Esophagus muscularis mucosa (tissue), 4 donors: ENCODE measurements around the gene NCOA7. TPM values are rescaled to one million over a fixed set of nuclear protein-coding genes. Genes with fewer than 3 reads are reported as not detected.

Source experiments
- DNase-seq: peaks from one replicate; pipeline ENCODE4 v3.0.0-alpha.2; 2017; ENCODE audit errors: extremely low spot score
- H3K27ac ChIP-seq, 4 donors: fragments of 200-600 bp; sonication (generic); replicated peaks in 1 of 4; 1 replicate in 3 of 4; 2 replicates in 1 of 4; pipeline ENCODE4 v1.5.1; 2016 to 2019; ENCODE audit warnings: mild to moderate bottlenecking in 1 of 4
- H3K27me3 ChIP-seq, 4 donors: fragments of 200-600 bp; sonication (generic); one replicate each; pipeline versions ENCODE4 v1.5.1 to v1.6.0; 2016 to 2019
- H3K36me3 ChIP-seq, 4 donors: fragments of 200-600 bp; sonication (generic); one replicate each; pipeline ENCODE4 v1.5.1; 2016 to 2019
- H3K4me1 ChIP-seq, 4 donors: fragments of 200-600 bp; sonication (generic); one replicate each; pipeline ENCODE4 v1.5.1; 2016 to 2019
- H3K4me3 ChIP-seq, 4 donors: fragments of 200-600 bp; sonication (generic); 1 replicate in 2 of 4; 2 replicates in 2 of 4; pipeline ENCODE4 v1.5.1; 2016 to 2019; ENCODE audit warnings: mild to moderate bottlenecking in 4 of 4, moderate library complexity in 1 of 4
- H3K9me3 ChIP-seq, 4 donors: fragments of 200-600 bp; sonication (generic); 1 replicate in 3 of 4; 2 replicates in 1 of 4; pipeline ENCODE4 v1.5.1; 2016 to 2019
- CTCF ChIP-seq, 3 experiments: fragments of 200-600 bp in 2 of 3; fragments of 450-650 bp in 1 of 3; sonication (generic) in 2 of 3; IDR thresholded peaks; one replicate each; pipeline ENCODE4 v1.5.1; 2017 to 2019; ENCODE audit warnings: antibody characterized with exemption in 3 of 3, mild to moderate bottlenecking in 2 of 3, moderate library complexity in 1 of 3
- EP300 ChIP-seq: sonication (generic); formaldehyde crosslinking; IDR thresholded peaks from one replicate; pipeline ENCODE4 v1.6.1; 2017; ENCODE audit warnings: antibody characterized with exemption
- POLR2A ChIP-seq: fragments of 450-650 bp; IDR thresholded peaks from one replicate; pipeline ENCODE4 v1.6.1; 2017; ENCODE audit warnings: antibody characterized with exemption, moderate library complexity, mild to moderate bottlenecking, low read depth
- POLR2AphosphoS5 ChIP-seq, 2 donors: sonication (generic); formaldehyde crosslinking; IDR thresholded peaks; one replicate each; pipeline ENCODE4 v1.6.1; 2017; ENCODE audit warnings: antibody characterized with exemption in 2 of 2
- WGBS: methylation state at CpG from one replicate; pipeline ENCODE4 v1.1.5; 2018; 5-methylcytosine and 5-hydroxymethylcytosine counted together
- intact Hi-C: fragments of 100-400 bp; cut with DNase I; formaldehyde crosslinking; loops from one replicate; pipeline ENCODE4 v1.15.1; 2023
- total RNA-seq, 4 donors: library from RNA; depleted of rRNA; stranded (reverse); fragments of >200 nt; gene quantifications; one replicate each; pipeline versions ENCODE4 v1.1.0 to v1.2.1, GENCODE V29; 2016

NCOA7 gene
- total RNA-seq, 4 donors from 2014 or later, result 15.4 to 29.0 (median 19.9) TPM

DNA sequence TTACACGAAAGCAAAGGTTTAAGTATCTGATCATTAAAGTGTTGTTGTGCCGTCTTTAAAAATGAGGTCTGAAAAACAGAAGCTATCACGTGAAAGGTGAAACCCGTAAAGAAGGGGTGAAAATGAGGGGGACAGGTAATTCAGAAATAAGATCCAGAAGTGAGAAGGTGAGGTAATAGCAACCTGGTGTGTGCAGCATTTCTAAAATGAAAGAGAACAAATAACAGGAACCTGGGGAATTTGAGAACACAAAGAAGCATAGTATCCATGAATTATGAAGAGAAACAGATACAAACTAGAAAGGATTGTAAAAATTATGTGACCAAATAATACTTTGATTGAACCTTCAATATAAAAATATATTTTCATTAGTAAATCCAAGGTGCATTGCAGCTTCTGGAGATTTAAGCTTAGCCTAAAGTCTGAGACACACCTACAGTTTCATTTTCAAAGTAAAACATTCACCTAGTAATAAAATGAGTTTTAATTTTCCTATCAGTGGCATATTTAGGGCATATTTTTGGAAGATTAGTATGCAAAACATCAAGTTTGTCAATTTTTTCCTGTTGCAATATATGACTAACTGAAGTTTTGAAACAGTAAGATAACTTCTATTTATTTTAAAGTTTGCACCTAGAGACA, 39.9 kb upstream of the NCOA7 start:
- Histone ChIP-seq H3K27me3 (peaks cover 0 to 81% (median 9%) of the 10 kb centered on the region in 4 donors), H3K4me3 (peak overlapping the region; percentile 76 to 79 (median 78)), H3K27ac (peak overlapping the region in 1 of 4 donors; percentile 90), H3K4me1 (peaks cover 0 to 46% (median 40%) of the 10 kb centered on the region in 4 donors), H3K36me3 (peaks cover 0 to 7% (median 3%) of the 10 kb centered on the region in 4 donors), H3K9me3 (no peaks in the 10 kb centered on the region)
- DNase-seq, result no peak
- WGBS, result 32% methylated on average over 4 of the region's 4 CpGs
- intact Hi-C loops, result loop anchor here (5.0 kb wide), 1 partner anchor 439 kb away; no protein-coding TSS in a partner anchor
- TF ChIP-seq CTCF (IDR thresholded peaks at IDR 0.05), result no peak
- no peak for TF ChIP-seq POLR2A
- TF ChIP-seq EP300, result no peak
- no peak for TF ChIP-seq POLR2AphosphoS5 (IDR thresholded peaks at IDR 0.05)

- WGBS, result 62% methylated on average over 6 of the region's 6 CpGs
- DNase-seq, result no peak
- peaks cover 0 to 12% (median 3%) of the 10 kb centered on the region in 4 donors for H3K36me3 ChIP-seq
- intact Hi-C loops, result loop anchor here (5.0 kb wide), 1 partner anchor 439 kb away; no protein-coding TSS in a partner anchor
- no peak for TF ChIP-seq EP300
- TF ChIP-seq POLR2A, result no peak
- no peak for TF ChIP-seq CTCF (IDR thresholded peaks at IDR 0.05)
- TF ChIP-seq POLR2AphosphoS5 (IDR thresholded peaks at IDR 0.05), result no peak
- peaks cover 0 to 80% (median 9%) of the 10 kb centered on the region in 4 donors for H3K27me3 ChIP-seq
- H3K9me3 ChIP-seq, result no peaks in the 10 kb centered on the region
- H3K27ac ChIP-seq, result no peak overlapping the region
- H3K4me1 ChIP-seq, result peaks cover 0 to 46% (median 39%) of the 10 kb centered on the region in 4 donors
- H3K4me3 ChIP-seq, result peak overlapping the region; percentile 2 to 79 (median 42)
These were observed 39.3 kb upstream of the NCOA7 start for GRCh38 chr6:125751334-125751916.

DNA sequence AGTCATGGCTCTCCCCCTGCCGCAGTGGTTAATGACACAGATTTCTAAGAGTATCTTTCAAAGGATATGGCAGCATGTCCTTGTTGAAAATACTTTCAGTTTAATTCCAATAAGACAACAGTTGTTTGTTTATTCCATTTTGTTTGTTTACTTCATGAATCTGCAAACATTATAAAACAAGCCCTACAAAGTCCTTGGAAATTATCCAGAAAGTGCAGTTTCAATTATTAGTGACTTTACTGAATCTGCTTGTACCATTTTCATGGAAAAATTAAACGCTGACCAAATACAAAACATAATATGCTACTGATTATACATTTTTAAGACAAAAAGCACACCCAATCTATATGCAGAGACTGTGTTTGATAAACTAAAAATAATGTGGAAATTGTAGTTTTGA, 38.0 kb upstream of the NCOA7 start:
- peaks cover 0 to 35% (median 27%) of the 10 kb centered on the region in 4 donors for H3K4me1 ChIP-seq
- whole genome bisulfite sequencing, result 90% methylated on average over 2 of the region's 2 CpGs
- H3K27ac ChIP-seq, result no peak overlapping the region
- H3K4me3 ChIP-seq, result no peak overlapping the region
- TF ChIP-seq EP300 (no peak), POLR2AphosphoS5 (IDR thresholded peaks at IDR 0.05) (no peak), POLR2A (no peak), CTCF (IDR thresholded peaks at IDR 0.05) (no peak)
- peaks cover 0 to 73% (median 8%) of the 10 kb centered on the region in 4 donors for H3K27me3 ChIP-seq
- H3K36me3 ChIP-seq, result peaks cover 0 to 12% (median 3%) of the 10 kb centered on the region in 4 donors
- intact Hi-C loops, result loop anchor here (5.0 kb wide), 1 partner anchor 440 kb away; no protein-coding TSS in a partner anchor
- H3K9me3 ChIP-seq, result no peaks in the 10 kb centered on the region
- no peak for DNase-seq

GRCh38 chr6:125753218-125753936, 37.4 kb upstream of the NCOA7 start:
- no peaks in the 10 kb centered on the region for H3K9me3 ChIP-seq
- WGBS, result 46% methylated on average over 5 of the region's 5 CpGs
- H3K27me3 ChIP-seq, result peaks cover 0 to 67% (median 5%) of the 10 kb centered on the region in 4 donors
- no peak overlapping the region for H3K27ac ChIP-seq
- intact Hi-C loops, result loop anchor here (5.0 kb wide), 1 partner anchor 441 kb away; no protein-coding TSS in a partner anchor
- peaks cover 0 to 30% (median 21%) of the 10 kb centered on the region in 4 donors for H3K4me1 ChIP-seq
- H3K36me3 ChIP-seq, result peaks cover 0 to 12% (median 3%) of the 10 kb centered on the region in 4 donors
- no peak overlapping the region for H3K4me3 ChIP-seq
- TF ChIP-seq CTCF (IDR thresholded peaks at IDR 0.05) (peak; percentile 50 to 58 (median 52)), POLR2AphosphoS5 (IDR thresholded peaks at IDR 0.05) (no peak)
- no peak for DNase-seq
